ENCODE results near the gene NEDD8. TPM values are rescaled to one million over a fixed set of nuclear protein-coding genes. Genes with fewer than 3 reads are reported as not detected.
"Not testable (repeated sequence)": the region's sequence is repeated elsewhere in the genome, so short reads cannot be mapped to it uniquely, and the experiment has no call there.

NEDD8 gene
- total RNA-seq, 1 experiment from 2014 or later: 195 TPM

DNA sequence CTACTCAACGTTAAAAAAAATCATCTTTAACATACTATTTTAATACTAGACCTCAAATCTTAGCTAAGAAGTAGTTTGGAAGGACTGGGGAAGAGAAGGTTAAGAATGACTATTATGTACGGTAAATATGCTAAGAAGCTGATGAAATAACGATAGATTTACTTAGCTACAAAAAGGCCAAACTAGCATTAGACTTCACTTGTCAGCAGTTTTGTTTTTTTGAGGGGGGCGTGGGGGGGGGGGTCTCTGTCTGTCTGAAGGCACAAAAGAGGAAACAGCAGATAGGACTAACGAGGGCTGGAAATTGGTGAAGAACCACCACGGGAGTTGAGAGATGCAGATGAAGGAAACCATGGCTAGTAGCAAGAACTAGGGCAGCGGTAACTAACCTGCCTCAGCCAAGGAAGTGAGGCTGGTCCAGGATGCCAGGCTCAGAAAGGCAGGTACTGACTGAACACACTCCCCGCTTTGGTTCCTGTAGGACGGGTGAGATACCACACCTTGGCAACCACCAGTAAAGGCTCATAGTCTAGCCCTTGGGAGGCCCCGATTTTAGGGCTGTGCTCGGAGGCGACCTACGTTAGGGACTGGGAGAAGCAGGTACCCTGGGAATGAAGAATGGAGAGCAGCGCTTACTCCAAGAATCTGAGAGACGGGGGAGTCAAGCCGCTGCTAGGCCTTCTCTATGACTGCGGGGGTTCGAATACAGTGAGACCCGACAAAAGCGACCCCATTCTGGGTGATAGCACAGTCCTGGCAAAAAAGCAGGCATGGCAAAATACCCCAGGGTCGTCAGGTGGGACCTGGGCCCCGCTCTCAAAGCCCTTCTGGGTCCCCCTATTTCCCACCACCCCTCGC is 675 bp downstream of the NEDD8 start:
- peak; percentile 84 for DNase-seq
- Histone ChIP-seq H3K36me3 (replicated peaks; ENCODE audit: control insufficient read depth, insufficient read depth, low read length) (peaks cover 3% of the 10 kb centered on the region), H3K4me3 (ENCODE audit: insufficient read depth, low read depth, low read length) (peak overlapping the region; percentile 87), H3K27me3 (ENCODE audit: control insufficient read depth, insufficient read depth, low read length) (no peaks in the 10 kb centered on the region)

DNA sequence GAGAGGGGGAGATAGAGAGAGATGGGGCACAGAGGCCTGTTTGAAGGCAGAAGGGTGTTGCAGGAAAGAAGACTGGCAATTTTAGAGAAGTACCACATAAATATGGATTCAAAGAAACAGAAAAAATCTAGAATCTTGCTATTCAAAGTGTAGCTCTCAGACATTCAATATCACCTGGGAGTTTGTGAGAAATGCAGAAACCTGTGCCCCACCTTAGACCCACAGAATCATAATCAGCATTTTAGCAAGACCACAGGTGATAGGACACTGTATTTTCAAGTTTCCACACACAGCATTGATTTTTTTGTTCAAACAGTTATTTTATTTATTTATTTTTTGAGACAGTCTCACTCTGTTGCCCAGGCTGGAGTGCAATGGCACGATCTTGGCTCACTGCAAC is 3.3 kb downstream of the NEDD8 start:
- no peak for DNase-seq
- H3K4me3 ChIP-seq (ENCODE audit: insufficient read depth, low read depth, low read length): no peak overlapping the region
- no peaks in the 10 kb centered on the region for H3K36me3 ChIP-seq (replicated peaks; ENCODE audit: control insufficient read depth, insufficient read depth, low read length)
- no peaks in the 10 kb centered on the region for H3K27me3 ChIP-seq (ENCODE audit: control insufficient read depth, insufficient read depth, low read length)

DNA sequence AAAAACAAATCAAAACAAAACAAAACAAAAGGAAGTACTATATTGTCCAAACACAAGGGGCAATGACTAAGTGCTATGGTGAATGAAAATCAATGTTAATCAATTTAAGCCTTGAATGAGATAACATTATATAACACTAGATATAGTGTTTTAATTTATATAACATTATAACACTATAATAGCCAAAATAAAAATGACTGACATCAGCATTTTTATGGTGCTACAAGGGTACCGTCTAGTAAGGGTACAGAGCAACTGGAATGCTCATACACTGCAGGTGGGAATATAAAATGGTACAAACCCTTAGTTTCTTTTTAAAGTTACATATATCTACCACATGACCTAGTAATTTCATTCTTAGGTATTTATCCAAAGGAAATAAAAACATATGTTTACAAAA is 5.7 kb downstream of the NEDD8 start:
- Histone ChIP-seq H3K4me3 (ENCODE audit: insufficient read depth, low read depth, low read length) (no peak overlapping the region), H3K36me3 (replicated peaks; ENCODE audit: control insufficient read depth, insufficient read depth, low read length) (no peaks in the 10 kb centered on the region), H3K27me3 (ENCODE audit: control insufficient read depth, insufficient read depth, low read length) (no peaks in the 10 kb centered on the region)
- DNase-seq: no peak

- Histone ChIP-seq H3K4me3 (ENCODE audit: insufficient read depth, low read depth, low read length) (no peak overlapping the region), H3K36me3 (replicated peaks; ENCODE audit: control insufficient read depth, insufficient read depth, low read length) (no peaks in the 10 kb centered on the region), H3K27me3 (ENCODE audit: control insufficient read depth, insufficient read depth, low read length) (no peaks in the 10 kb centered on the region)
- no peak for DNase-seq
Measured at GRCh38 chr14:24224618-24225071, 7.5 kb downstream of the NEDD8 start.

DNA sequence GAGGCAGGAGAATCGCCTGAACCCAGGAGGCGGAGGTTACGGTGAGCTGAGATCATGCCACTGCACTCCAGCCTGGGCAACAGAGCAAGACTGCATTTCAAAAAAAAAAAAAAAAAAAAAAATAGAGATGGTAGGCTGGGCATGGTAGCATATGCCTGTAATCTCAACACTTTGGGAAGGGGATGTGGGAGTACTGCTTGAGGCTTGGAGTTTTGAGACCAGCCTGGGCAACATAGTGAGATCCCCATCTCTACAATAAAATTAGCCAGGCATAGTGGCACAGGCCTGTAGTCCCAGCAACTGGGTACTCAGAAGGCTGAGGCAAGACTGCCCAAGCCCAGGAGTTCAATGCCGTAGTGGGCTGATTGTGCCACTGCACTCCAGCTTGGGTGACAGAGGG is 9.2 kb downstream of the NEDD8 start:
- not testable (repeated sequence) for H3K36me3 ChIP-seq (replicated peaks; ENCODE audit: control insufficient read depth, insufficient read depth, low read length); H3K27me3 ChIP-seq (ENCODE audit: control insufficient read depth, insufficient read depth, low read length); H3K4me3 ChIP-seq (ENCODE audit: insufficient read depth, low read depth, low read length); DNase-seq

DNA sequence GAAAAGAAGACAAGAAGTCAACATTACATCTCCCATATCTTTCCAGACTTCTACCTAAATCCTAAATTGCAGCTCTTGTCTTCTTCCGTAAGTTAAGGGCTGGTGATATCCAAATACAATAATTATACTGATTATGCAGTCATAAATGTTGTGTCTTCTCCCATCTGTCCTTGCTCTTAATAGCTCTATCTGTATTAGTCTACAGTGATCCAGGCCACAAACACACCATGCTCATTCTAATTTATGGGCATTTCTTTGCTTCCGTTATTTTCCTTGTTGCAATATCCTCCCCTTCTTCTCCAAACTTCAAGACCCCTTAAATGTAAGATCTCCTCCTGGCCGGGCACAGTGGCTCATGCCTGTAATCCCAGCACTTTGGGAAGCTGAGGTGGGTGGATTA is 12.6 kb downstream of the NEDD8 start:
- no peak for DNase-seq

GRCh38 chr14:24219080-24219479 is 13.1 kb downstream of the NEDD8 start:
- no peak overlapping the region for H3K4me3 ChIP-seq (ENCODE audit: insufficient read depth, low read depth, low read length)
- no peaks in the 10 kb centered on the region for H3K27me3 ChIP-seq (ENCODE audit: control insufficient read depth, insufficient read depth, low read length)
- peaks cover 3% of the 10 kb centered on the region for H3K36me3 ChIP-seq (replicated peaks; ENCODE audit: control insufficient read depth, insufficient read depth, low read length)
- DNase-seq: no peak

More for the DNA sequence above, 12.6 kb downstream of the NEDD8 start:
- H3K36me3 ChIP-seq (replicated peaks; ENCODE audit: control insufficient read depth, insufficient read depth, low read length): peaks cover 3% of the 10 kb centered on the region
- H3K4me3 ChIP-seq (ENCODE audit: insufficient read depth, low read depth, low read length): no peak overlapping the region
- H3K27me3 ChIP-seq (ENCODE audit: control insufficient read depth, insufficient read depth, low read length): no peaks in the 10 kb centered on the region

DNA sequence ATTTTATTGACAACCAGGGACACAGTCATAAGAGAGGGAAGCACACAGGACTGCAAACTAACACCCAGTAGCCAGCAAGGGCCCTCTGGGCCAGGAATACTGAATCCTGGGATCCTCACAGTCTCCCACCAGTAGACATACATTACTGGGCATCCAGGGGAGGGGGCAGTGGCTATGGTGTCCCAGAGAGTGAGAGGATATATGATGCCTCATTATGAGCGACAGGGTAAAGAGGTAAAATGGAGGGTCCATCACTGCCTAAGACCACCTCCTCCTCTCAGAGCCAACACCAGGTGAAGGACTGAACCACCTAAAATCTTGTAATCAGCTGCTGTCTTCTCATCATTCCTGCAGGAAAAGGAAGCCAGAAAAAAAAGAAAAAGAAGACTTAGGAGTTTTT is 15.3 kb downstream of the NEDD8 start:
- DNase-seq; H3K36me3 ChIP-seq (replicated peaks; ENCODE audit: control insufficient read depth, insufficient read depth, low read length); H3K27me3 ChIP-seq (ENCODE audit: control insufficient read depth, insufficient read depth, low read length); H3K4me3 ChIP-seq (ENCODE audit: insufficient read depth, low read depth, low read length): not testable (repeated sequence)

GRCh38 chr14:24216345-24216699 is 15.8 kb downstream of the NEDD8 start:
- Histone ChIP-seq H3K36me3 (replicated peaks; ENCODE audit: control insufficient read depth, insufficient read depth, low read length) (peaks cover 3% of the 10 kb centered on the region), H3K4me3 (ENCODE audit: insufficient read depth, low read depth, low read length) (no peak overlapping the region), H3K27me3 (ENCODE audit: control insufficient read depth, insufficient read depth, low read length) (no peaks in the 10 kb centered on the region)
- no peak for DNase-seq

DNA sequence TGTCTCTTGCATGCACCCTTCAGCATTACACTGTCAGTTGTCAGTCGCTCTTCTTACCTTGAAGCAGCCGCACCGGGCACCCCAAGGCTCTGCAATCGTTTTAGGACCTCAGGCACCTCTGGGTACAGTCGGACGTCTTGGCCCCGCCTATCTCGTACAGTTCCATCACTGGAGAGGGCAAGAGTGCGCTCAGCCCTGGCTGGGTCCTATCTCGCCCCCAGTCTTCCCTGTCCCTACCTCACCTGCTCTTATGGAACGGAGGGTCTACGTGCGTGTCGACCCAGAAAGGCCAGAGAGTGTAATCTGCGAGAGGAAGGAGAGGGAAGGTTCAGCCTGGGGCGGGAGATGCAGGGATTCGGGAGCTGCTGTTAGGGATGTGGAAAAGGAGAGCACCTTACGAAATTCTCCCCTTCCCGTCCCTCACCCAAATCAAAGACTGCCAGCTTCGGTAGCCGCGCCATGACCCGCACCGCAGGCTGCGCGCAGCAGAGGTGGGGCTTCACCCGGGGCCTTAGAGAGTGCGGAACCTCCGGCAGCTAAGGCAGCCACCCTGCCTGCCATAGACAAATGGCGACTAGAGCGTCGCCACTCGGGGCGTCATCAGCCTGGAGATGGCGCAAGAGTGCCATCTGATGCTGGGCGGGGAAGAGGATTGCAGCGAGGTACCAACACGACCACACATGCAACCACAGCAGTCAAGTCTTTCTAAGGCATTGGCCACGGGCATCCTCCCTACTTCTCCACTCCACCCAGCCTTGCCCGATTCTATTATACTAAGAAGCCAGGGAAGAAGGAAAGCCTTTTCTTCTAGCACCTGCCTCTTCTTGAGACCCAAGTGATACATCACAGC is 16.4 kb downstream of the NEDD8 start, which contains the start of gene MDP1:
MDP1 (minus strand) TSS at position 572 of the 850 bp plus-strand sequence; CDS start at position 461, 111 bp downstream.
- peak within 1 kb of the TSS; percentile 74 for H3K4me3 ChIP-seq (ENCODE audit: insufficient read depth, low read depth, low read length)

GRCh38 chr14:24213866-24214662 is 18.1 kb downstream of the NEDD8 start:
- Histone ChIP-seq H3K27me3 (ENCODE audit: control insufficient read depth, insufficient read depth, low read length) (no peaks in the 10 kb centered on the region), H3K4me3 (ENCODE audit: insufficient read depth, low read depth, low read length) (peak overlapping the region; percentile 37), H3K36me3 (replicated peaks; ENCODE audit: control insufficient read depth, insufficient read depth, low read length) (peaks cover 15% of the 10 kb centered on the region)
- DNase-seq: no peak

More for the DNA sequence above, 16.4 kb downstream of the NEDD8 start, which contains the start of gene MDP1:
- DNase-seq: peak; percentile 93
- H3K27me3 ChIP-seq (ENCODE audit: control insufficient read depth, insufficient read depth, low read length): no peaks in the 10 kb centered on the region
- peaks cover 3% of the 10 kb centered on the region for H3K36me3 ChIP-seq (replicated peaks; ENCODE audit: control insufficient read depth, insufficient read depth, low read length)

- H3K27me3 ChIP-seq (ENCODE audit: control insufficient read depth, insufficient read depth, low read length): no peaks in the 10 kb centered on the region
- peak; percentile 98 for DNase-seq
- peaks cover 17% of the 10 kb centered on the region for H3K36me3 ChIP-seq (replicated peaks; ENCODE audit: control insufficient read depth, insufficient read depth, low read length)
- peak within 1 kb of the TSS; percentile 90 for H3K4me3 ChIP-seq (ENCODE audit: insufficient read depth, low read depth, low read length)
Measured at GRCh38 chr14:24212924-24213865, 19.0 kb downstream of the NEDD8 start, which contains the start of gene CHMP4A. TSS of gene CHMP4A (minus strand) at chr14:24213488. CDS start at chr14:24213439, 49 bp downstream.

- peaks cover 23% of the 10 kb centered on the region for H3K36me3 ChIP-seq (replicated peaks; ENCODE audit: control insufficient read depth, insufficient read depth, low read length)
- DNase-seq: no peak
- H3K27me3 ChIP-seq (ENCODE audit: control insufficient read depth, insufficient read depth, low read length): no peaks in the 10 kb centered on the region
- H3K4me3 ChIP-seq (ENCODE audit: insufficient read depth, low read depth, low read length): no peak overlapping the region
Measured at GRCh38 chr14:24211311-24211710, 20.9 kb downstream of the NEDD8 start.

Data from H7 (cell line).